SK-N-SH (cell line): ENCODE results near the gene RABEP2. TPM values are rescaled to one million over a fixed set of nuclear protein-coding genes. Genes with fewer than 3 reads are reported as not detected.

Experiments
- CTCF ChIA-PET: fragments of 300-600, 350-600 bp; formaldehyde crosslinking; extraction: SDS; loops from one replicate; lab custom pipeline; 2021; lab: Yijun Ruan, JAX
- POLR2A ChIA-PET: fragments of 350-600 bp; sonication (Branson Sonifier 250); formaldehyde crosslinking; extraction: SDS; loops from one replicate; lab custom pipeline; 2020; ENCODE audit warnings: antibody characterized with exemption, inconsistent platforms; lab: Yijun Ruan, JAX
- DNase-seq: peaks from one replicate; pipeline ENCODE4 v3.0.0; 2012
- H2AFZ ChIP-seq: fragments of 200-600 bp; sonication (generic); 2 replicates; pipeline ENCODE4 v1.8.1; 2016; ENCODE audit warnings: antibody characterized with exemption, mild to moderate bottlenecking, low read depth
- H3F3A ChIP-seq: fragments of 200-600 bp; sonication (generic); replicated peaks from 2 replicates; pipeline ENCODE3; 2016; ENCODE audit warnings: antibody characterized with exemption, mild to moderate bottlenecking; ENCODE audit not compliant: insufficient read depth
- H3K27ac ChIP-seq, 2 experiments: fragments of 200-500 bp in 1 of 2; fragments of 200-600 bp in 1 of 2; sonication (Bioruptor generic) in 1 of 2; sonication (generic), shearing (Covaris generic) in 1 of 2; 2 replicates each; pipeline versions ENCODE4 v1.5.1 to v1.6.1; 2014 to 2016; ENCODE audit warnings: low read depth in 2 of 2, inconsistent platforms in 1 of 2, low read length in 1 of 2, mild to moderate bottlenecking in 1 of 2, mixed read lengths in 1 of 2
- H3K27me3 ChIP-seq: fragments of 200-600 bp; sonication (generic), shearing (Covaris generic); 2 replicates; pipeline ENCODE4 v1.6.1; 2016; ENCODE audit warnings: mixed run types; ENCODE audit not compliant: insufficient read depth
- H3K36me3 ChIP-seq, 2 experiments: fragments of 200-500 bp in 1 of 2; fragments of 200-600 bp in 1 of 2; sonication (Bioruptor generic) in 1 of 2; sonication (generic) in 1 of 2; replicated peaks in 1 of 2; 2 replicates each; pipeline versions ENCODE3 to v1.5.1; 2014 to 2016; ENCODE audit warnings: low read length in 1 of 2, mild to moderate bottlenecking in 1 of 2; ENCODE audit not compliant: insufficient read depth in 2 of 2, control insufficient read depth in 1 of 2
- H3K4me1 ChIP-seq, 2 experiments: fragments of 200-500 bp in 1 of 2; fragments of 200-600 bp in 1 of 2; sonication (Bioruptor generic) in 1 of 2; sonication (generic), shearing (Covaris generic) in 1 of 2; 2 replicates each; pipeline versions ENCODE4 v1.5.1 to v1.6.1; 2014 to 2016; ENCODE audit warnings: low read depth in 1 of 2, low read length in 1 of 2, mixed run types in 1 of 2; ENCODE audit not compliant: insufficient read depth in 2 of 2, control insufficient read depth in 1 of 2
- H3K4me2 ChIP-seq: fragments of 200-600 bp; sonication (generic), shearing (Covaris generic); 2 replicates; pipeline ENCODE4 v1.6.1; 2017; ENCODE audit warnings: mixed run types
- H3K4me3 ChIP-seq, 2 experiments: fragments of 200-500 bp in 1 of 2; fragments of 200-600 bp in 1 of 2; sonication (Bioruptor generic) in 1 of 2; sonication (generic), shearing (Covaris generic) in 1 of 2; 2 replicates each; pipeline versions ENCODE4 v1.5.1 to v1.8.1; 2014 to 2016; ENCODE audit warnings: low read depth in 2 of 2, inconsistent platforms in 1 of 2, low read length in 1 of 2, mild to moderate bottlenecking in 1 of 2, mixed read lengths in 1 of 2, moderate library complexity in 1 of 2
- H3K79me2 ChIP-seq: fragments of 200-600 bp; sonication (generic); 2 replicates; pipeline ENCODE4 v1.8.1; 2017; ENCODE audit warnings: mild to moderate bottlenecking; ENCODE audit not compliant: insufficient read depth
- H3K9ac ChIP-seq: fragments of 200-600 bp; sonication (generic); 2 replicates; pipeline ENCODE4 v1.6.1; 2017; ENCODE audit warnings: mixed run types
- H3K9me2 ChIP-seq: fragments of 200-600 bp; sonication (generic); 2 replicates; pipeline ENCODE4 v1.6.1; 2017; ENCODE audit warnings: mixed run types
- H3K9me3 ChIP-seq: fragments of 200-600 bp; sonication (generic); 2 replicates; pipeline ENCODE4 v1.6.1; 2017; ENCODE audit warnings: mixed run types, mild to moderate bottlenecking, moderate library complexity
- H4K20me1 ChIP-seq: fragments of 200-600 bp; sonication (generic); 2 replicates; pipeline ENCODE4 v1.6.1; 2017; ENCODE audit warnings: mild to moderate bottlenecking, mixed run types; ENCODE audit not compliant: insufficient read depth
- CTCF ChIP-seq: fragments of 200-600 bp; sonication (generic); IDR thresholded peaks from 2 replicates; pipeline ENCODE4 v1.6.1; 2017; ENCODE audit warnings: antibody characterized with exemption, mild to moderate bottlenecking, moderate library complexity
- ELF1 ChIP-seq: IDR thresholded peaks from 2 replicates; pipeline ENCODE4 v1.4.0; 2012
- EZH2phosphoT487 ChIP-seq: fragments of 200-600 bp; sonication (generic); IDR thresholded peaks from 2 replicates; pipeline ENCODE4 v1.6.1; 2017; ENCODE audit warnings: low read depth, mixed run types, mild to moderate bottlenecking, antibody characterized with exemption, moderate library complexity, borderline replicate concordance
- FOXM1 ChIP-seq: IDR thresholded peaks from 2 replicates; pipeline ENCODE4 v1.4.0; 2012; ENCODE audit warnings: low read depth, mild to moderate bottlenecking
- GABPA ChIP-seq: IDR thresholded peaks from 2 replicates; pipeline ENCODE4 v1.4.0; 2012; ENCODE audit warnings: low read depth, mild to moderate bottlenecking
- IRF3 ChIP-seq: fragments of 150-350 bp; IDR thresholded peaks from 2 replicates; pipeline ENCODE4 v1.6.1; 2016; ENCODE audit warnings: mild to moderate bottlenecking, low read depth, low read length
- MAX ChIP-seq: IDR thresholded peaks from 2 replicates; pipeline ENCODE4 v1.4.0; 2012; ENCODE audit warnings: low read depth
- MXI1 ChIP-seq: IDR thresholded peaks from 2 replicates; pipeline ENCODE4 v1.6.1; 2012; ENCODE audit warnings: mild to moderate bottlenecking, low read depth, low read length, improper control_type of control experiment
- POLR2AphosphoS5 ChIP-seq: IDR thresholded peaks from 2 replicates; pipeline ENCODE4 v1.6.1; 2012; ENCODE audit warnings: low read depth, low read length
- RAD21 ChIP-seq: IDR thresholded peaks from 2 replicates; pipeline ENCODE4 v1.6.1; 2012; ENCODE audit warnings: mild to moderate bottlenecking, low read length
- RCOR1 ChIP-seq: fragments of 150-350 bp; IDR thresholded peaks from 2 replicates; pipeline ENCODE4 v1.6.1; 2017; ENCODE audit warnings: antibody characterized with exemption, low read length
- REST ChIP-seq: IDR thresholded peaks from 2 replicates; pipeline ENCODE4 v1.6.1; 2012; ENCODE audit warnings: mild to moderate bottlenecking, low read depth, low read length, moderate library complexity
- RFX5 ChIP-seq: IDR thresholded peaks from 2 replicates; pipeline ENCODE4 v1.6.1; 2012; ENCODE audit warnings: mild to moderate bottlenecking, improper control_type of control experiment, low read length
- RXRA ChIP-seq: IDR thresholded peaks from 2 replicates; pipeline ENCODE4 v1.4.0; 2012; ENCODE audit warnings: low read depth, mild to moderate bottlenecking, borderline replicate concordance
- SIN3A ChIP-seq: IDR thresholded peaks from 2 replicates; pipeline ENCODE4 v1.6.1; 2012; ENCODE audit warnings: low read depth, mild to moderate bottlenecking, low read length, moderate library complexity, borderline replicate concordance
- SMC3 ChIP-seq: IDR thresholded peaks from 2 replicates; pipeline ENCODE4 v1.6.1; 2012; ENCODE audit warnings: low read depth, low read length, improper control_type of control experiment
- TAF1 ChIP-seq: IDR thresholded peaks from 2 replicates; pipeline ENCODE4 v1.6.1; 2012; ENCODE audit warnings: low read depth, mild to moderate bottlenecking, low read length, moderate library complexity, borderline replicate concordance
- TEAD4 ChIP-seq: IDR thresholded peaks from 2 replicates; pipeline ENCODE4 v1.4.0; 2012; ENCODE audit warnings: mild to moderate bottlenecking, borderline replicate concordance; ENCODE audit not compliant: insufficient read depth
- USF1 ChIP-seq: IDR thresholded peaks from 2 replicates; pipeline ENCODE4 v1.4.0; 2012; ENCODE audit warnings: low read depth, borderline replicate concordance
- USF2 ChIP-seq: fragments of 150-350 bp; IDR thresholded peaks from 2 replicates; pipeline ENCODE4 v1.6.1; 2017; ENCODE audit warnings: antibody characterized with exemption, low read length, low read depth, borderline replicate concordance
- YY1 ChIP-seq: IDR thresholded peaks from 2 replicates; pipeline ENCODE4 v1.4.0; 2012; ENCODE audit warnings: low read depth, mild to moderate bottlenecking
- WGBS: methylation state at CpG from one replicate; pipeline ENCODE4 v1.1.6; 2017; ENCODE audit warnings: low lambda C conversion rate; 5-methylcytosine and 5-hydroxymethylcytosine counted together
- polyA plus RNA-seq, 3 experiments: library from polyadenylated mRNA; depleted of rRNA; stranded (reverse); fragments of >200 nt; gene quantifications; 2 replicates each; pipeline ENCODE4 v1.2.3, GENCODE V29; 2012

Gene RABEP2
- polyA plus RNA-seq, 1 of the 3 experiments (the other 2 are of a cell fraction) = 46.1 TPM

GRCh38 chr16:28974437-28975157 is 49.6 kb upstream of the RABEP2 start, which contains the start of gene SPNS1 (continued):
- TF ChIP-seq USF1 (peak; percentile 100), ELF1 (peak; percentile 81; the same call in 1 of the 2 replicates), POLR2AphosphoS5 (peak; percentile 76), RFX5 (no peak), TEAD4 (no peak), TAF1 (peak; percentile 93), REST (peak; percentile 77; the same call in 1 of the 2 replicates), MAX (peak; percentile 87)

- ChIA-PET CTCF (interaction anchor here (0.6 to 2.0 kb wide), 16 partner anchors 11 to 756 kb away, joined by 3 to 8 read pairs (median 3); partner anchors contain the start of genes ATXN2L and NFATC2IP), POLR2A (interaction anchor here (0.9 to 1.9 kb wide), 5 partner anchors 11 to 151 kb away, joined by 3 to 10 read pairs (median 6); partner anchors contain the start of genes ATXN2L, LAT, NFATC2IP and SH2B1)
- H3K27me3 ChIP-seq = no peaks in the 10 kb centered on the region
- peak overlapping the region; percentile 84 for H3K9ac ChIP-seq
- peaks cover 5 to 8% of the 10 kb centered on the region in 2 experiments; a peak in 2 of 4 replicates for H3K4me1 ChIP-seq
- H3K36me3 ChIP-seq = no peaks in the 10 kb centered on the region
- DNase-seq = peak; percentile 78
- H3F3A ChIP-seq = peaks cover 7% of the 10 kb centered on the region
- H3K4me2 ChIP-seq = peak overlapping the region; percentile 81
- H3K27ac ChIP-seq = peak overlapping the region; percentile 93
- WGBS = 2% methylated on average over 13 of the region's 17 CpGs
- peaks cover 27% of the 10 kb centered on the region for H3K79me2 ChIP-seq
- H3K9me2 ChIP-seq = no peaks in the 10 kb centered on the region
- no peaks in the 10 kb centered on the region for H3K9me3 ChIP-seq
- H2AFZ ChIP-seq = peak overlapping the region; percentile 66
- peak overlapping the region; percentile 66 to 83 for H3K4me3 ChIP-seq
- no peaks in the 10 kb centered on the region for H4K20me1 ChIP-seq
- no peak for TF ChIP-seq USF2
- no peak for TF ChIP-seq EZH2phosphoT487
- no peak for TF ChIP-seq YY1
- no peak for TF ChIP-seq RXRA
- TF ChIP-seq SIN3A = no peak
- no peak for TF ChIP-seq FOXM1
- TF ChIP-seq TEAD4 = no peak
- no peak for TF ChIP-seq IRF3
- peak; percentile 50 for TF ChIP-seq SMC3
- TF ChIP-seq MAX = no peak
- no peak for TF ChIP-seq MXI1
- peak; percentile 66 for TF ChIP-seq RAD21
- no peak for TF ChIP-seq RCOR1
- TF ChIP-seq GABPA = no peak
- peak; percentile 85 for TF ChIP-seq CTCF
Observed at GRCh38 chr16:28974007-28974436, 49.0 kb upstream of the RABEP2 start.
